HG03175 (cell line): ENCODE data around the gene YKT6.

Experiments
- ATAC-seq: cut with Tn5 transposase; IDR thresholded peaks from one replicate; pipeline ENCODE4 v1.9.1; 2021; ENCODE audit warnings: mild to moderate bottlenecking, moderate library complexity; ENCODE audit not compliant: unreplicated experiment

The YKT6 gene

GRCh38 chr7:44231088-44231487 lies 30.3 kb downstream of the YKT6 start:
- ATAC-seq, result no peak

- no peak for ATAC-seq
Observed at GRCh38 chr7:44232396-44232795, 31.6 kb downstream of the YKT6 start.

- ATAC-seq, result no peak
Observed at GRCh38 chr7:44232901-44233715, 32.3 kb downstream of the YKT6 start.

GRCh38 chr7:44235066-44235465 lies 34.3 kb downstream of the YKT6 start:
- no peak for ATAC-seq

GRCh38 chr7:44235582-44236332 lies 35.0 kb downstream of the YKT6 start:
- ATAC-seq, result no peak

GRCh38 chr7:44236333-44236728 lies 35.6 kb downstream of the YKT6 start:
- ATAC-seq, result no peak

GRCh38 chr7:44237696-44238095 lies 36.9 kb downstream of the YKT6 start:
- no peak for ATAC-seq

GRCh38 chr7:44238116-44238695 lies 37.4 kb downstream of the YKT6 start:
- ATAC-seq, result no peak

- ATAC-seq, result no peak
Observed at GRCh38 chr7:44239361-44239760, 38.6 kb downstream of the YKT6 start.

GRCh38 chr7:44240376-44240775 lies 39.6 kb downstream of the YKT6 start:
- no peak for ATAC-seq

GRCh38 chr7:44240983-44241510 lies 40.3 kb downstream of the YKT6 start:
- peak; percentile 72 for ATAC-seq

GRCh38 chr7:44242091-44242490 lies 41.3 kb downstream of the YKT6 start:
- ATAC-seq, result no peak

- no peak for ATAC-seq
Observed at GRCh38 chr7:44244282-44244681, 43.5 kb downstream of the YKT6 start.

- no peak for ATAC-seq
Observed at GRCh38 chr7:44246396-44247113, 45.8 kb downstream of the YKT6 start.

GRCh38 chr7:44247868-44248651 lies 47.3 kb downstream of the YKT6 start:
- no peak for ATAC-seq

- ATAC-seq, result no peak
Observed at GRCh38 chr7:44249639-44250234, 49.0 kb downstream of the YKT6 start.

- no peak for ATAC-seq
Observed at GRCh38 chr7:44251269-44251668, 50.5 kb downstream of the YKT6 start.

GRCh38 chr7:44251881-44252280 lies 51.1 kb downstream of the YKT6 start:
- ATAC-seq, result no peak

GRCh38 chr7:44256459-44256858 lies 55.7 kb downstream of the YKT6 start:
- no peak for ATAC-seq

GRCh38 chr7:44257213-44257612 lies 56.4 kb downstream of the YKT6 start:
- no peak for ATAC-seq
